T47D (cell line): ENCODE measurements around the gene PTPN21.

Source experiments
- DNase-seq, 2 experiments: peaks; one replicate each; pipeline versions ENCODE4 v3.0.0 to v3.0.0-alpha.2; 2011 to 2012; ENCODE audit warnings: low read depth in 1 of 2, low spot score in 1 of 2
- JUND ChIP-seq: IDR thresholded peaks from 2 replicates; pipeline ENCODE4 v1.6.1; 2012; ENCODE audit warnings: low read depth
- in situ Hi-C: cut with HindIII; loops from 2 replicates; pipeline ENCODE4 v1.10.0; 2016; ENCODE audit warnings: low sequenced_read_pairs, low pct_unique_long_range_greater_than_20kb

The PTPN21 gene

DNA sequence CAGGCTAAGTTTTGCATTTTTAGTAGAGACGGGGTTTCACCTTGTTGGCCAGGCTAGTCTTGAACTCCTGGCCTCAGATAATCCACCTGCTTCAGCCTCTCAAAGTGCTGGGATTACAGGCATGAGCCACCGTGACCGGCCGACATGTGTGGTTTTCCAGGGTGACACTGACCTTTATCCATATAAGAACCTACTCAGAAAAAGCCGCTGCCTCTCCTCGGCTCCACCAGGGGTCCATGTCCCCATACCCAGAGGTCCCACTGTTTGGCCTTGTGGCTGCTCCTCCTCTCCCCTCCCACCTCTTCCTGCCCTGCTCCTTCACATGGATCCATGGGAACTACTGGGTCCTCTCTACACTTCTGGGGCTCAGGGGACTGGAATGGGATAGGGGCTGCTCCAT, 64.6 kb downstream of the PTPN21 start:
- TF ChIP-seq JUND = no peak
- no peak for DNase-seq
- in situ Hi-C loops = no loop called here

DNA sequence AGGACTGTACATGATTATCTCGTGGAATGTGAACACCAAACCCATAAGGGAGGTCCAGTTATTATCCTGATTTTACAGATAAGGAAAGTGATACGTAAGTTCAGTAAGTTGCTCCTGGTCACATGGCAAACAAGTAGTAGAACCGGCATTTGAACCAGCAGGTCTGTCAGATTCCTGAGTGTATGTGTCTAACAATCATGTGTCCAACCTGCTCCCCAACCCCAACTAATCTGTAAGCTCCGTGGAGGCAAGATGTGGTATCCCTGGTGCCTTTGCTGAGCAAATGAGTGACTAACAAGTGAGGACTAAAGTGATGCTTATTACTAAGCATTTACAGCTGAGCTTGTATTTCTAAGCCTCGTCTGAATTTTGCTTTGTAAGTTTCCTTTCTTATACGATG, 65.9 kb downstream of the PTPN21 start:
- in situ Hi-C loops = no loop called here
- no peak for TF ChIP-seq JUND
- peak in 1 of 2 experiments; percentile 27 for DNase-seq

DNA sequence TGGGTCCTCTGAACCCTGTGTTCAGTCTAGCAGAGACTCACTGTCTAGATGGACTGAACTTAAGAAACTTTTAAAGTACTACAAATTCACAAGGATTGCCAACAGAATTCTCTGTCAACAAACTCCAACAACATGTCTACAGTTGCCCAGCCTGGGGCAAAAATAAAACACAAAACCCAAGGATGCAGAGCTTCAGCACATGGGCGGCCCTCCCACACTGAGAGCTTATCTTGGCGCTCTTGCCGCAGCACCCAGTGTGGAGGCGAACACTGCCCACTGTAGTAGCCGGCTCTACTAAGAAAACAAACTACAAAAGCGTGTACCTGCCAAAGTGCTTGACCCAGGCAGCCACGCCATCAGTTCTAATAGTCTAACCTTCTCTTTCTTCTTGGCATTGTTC, 66.7 kb downstream of the PTPN21 start:
- TF ChIP-seq JUND = no peak
- DNase-seq = peak in 1 of 2 experiments; percentile 60
- in situ Hi-C loops = no loop called here

DNA sequence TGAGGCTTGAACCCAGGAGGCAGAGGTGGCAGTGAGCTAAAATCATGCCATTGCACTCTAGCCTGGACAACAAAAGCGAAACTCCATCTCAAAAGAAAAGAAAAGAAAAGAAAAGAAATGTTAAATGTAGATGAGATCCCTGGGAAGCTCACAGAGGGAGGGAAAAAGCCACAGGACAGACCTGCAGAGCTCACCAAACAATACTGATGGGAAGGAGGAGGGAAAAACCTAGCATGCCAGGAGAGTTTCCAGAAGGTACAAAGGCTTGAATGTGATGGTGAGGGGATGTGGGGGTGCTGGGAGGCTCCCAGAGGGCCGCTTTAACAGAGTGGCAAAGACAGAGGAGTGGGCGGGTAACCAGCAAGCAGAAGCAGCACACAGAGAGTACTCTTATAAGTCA, 72.3 kb downstream of the PTPN21 start:
- TF ChIP-seq JUND = no peak
- in situ Hi-C loops = no loop called here
- no peak for DNase-seq

DNA sequence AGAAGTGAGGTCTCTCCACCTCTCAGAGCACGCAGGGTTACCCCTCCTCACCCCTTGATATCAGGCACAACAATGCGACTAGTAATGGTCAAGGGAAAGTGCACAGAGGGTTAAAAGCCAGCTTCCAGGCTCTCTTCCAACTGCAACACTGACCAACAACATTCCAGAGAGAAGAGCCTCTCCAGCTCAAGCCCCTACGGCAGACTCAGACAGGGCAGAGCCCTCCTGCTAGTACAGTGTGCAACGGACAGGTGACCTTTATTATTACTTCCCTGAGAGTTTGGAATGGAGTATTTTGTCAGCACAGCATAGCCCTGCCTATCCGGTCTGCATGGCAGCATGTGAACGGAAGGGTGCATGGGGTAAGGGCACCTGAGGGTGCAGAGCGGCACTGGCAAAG, 73.0 kb downstream of the PTPN21 start:
- no peak for DNase-seq
- no peak for TF ChIP-seq JUND
- in situ Hi-C loops = no loop called here

DNA sequence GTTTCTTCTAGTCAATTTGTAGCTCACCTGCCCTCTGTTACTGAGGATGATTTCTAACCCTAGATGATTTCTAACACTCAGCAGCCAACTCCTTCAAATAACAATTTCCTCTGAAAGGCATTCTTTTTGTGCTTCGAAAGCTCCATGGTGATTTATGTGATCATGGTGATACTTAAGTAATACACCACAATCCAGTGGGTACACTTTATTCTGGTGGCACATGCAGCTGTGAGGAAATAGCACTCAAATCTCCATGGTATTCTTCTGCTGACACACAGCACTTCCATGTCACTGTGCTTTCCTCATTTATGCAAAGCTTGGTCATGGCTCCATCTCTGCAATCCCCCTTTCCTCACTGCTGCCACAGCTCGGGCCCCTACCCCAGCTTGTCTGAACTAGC, 73.7 kb downstream of the PTPN21 start:
- TF ChIP-seq JUND = no peak

DNA sequence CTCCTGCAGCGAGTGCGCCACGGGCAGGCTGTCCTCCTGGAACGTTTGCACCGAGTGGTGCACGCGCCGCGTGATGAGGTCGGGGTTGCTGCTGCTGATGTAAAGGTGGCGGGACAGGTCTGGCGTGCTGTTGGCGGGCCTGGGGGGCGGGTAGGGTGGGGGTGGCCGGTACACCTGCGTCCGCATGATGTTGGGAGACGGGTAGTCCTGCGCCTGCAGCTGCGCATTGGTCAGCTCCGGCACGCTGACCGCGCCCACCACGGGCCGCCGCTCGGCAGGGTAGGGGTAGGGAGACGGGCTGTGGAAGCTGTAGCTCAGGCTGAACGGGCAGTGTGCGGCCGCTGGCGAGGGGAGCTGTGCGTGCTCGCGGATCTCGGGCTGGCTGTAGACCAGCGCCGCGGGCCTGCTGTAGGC, 75.2 kb downstream of the PTPN21 start:
- in situ Hi-C loops = no loop called here
- no peak for DNase-seq
- no peak for TF ChIP-seq JUND

More for the DNA sequence above, 73.7 kb downstream of the PTPN21 start:
- DNase-seq = no peak
- in situ Hi-C loops = no loop called here

DNA sequence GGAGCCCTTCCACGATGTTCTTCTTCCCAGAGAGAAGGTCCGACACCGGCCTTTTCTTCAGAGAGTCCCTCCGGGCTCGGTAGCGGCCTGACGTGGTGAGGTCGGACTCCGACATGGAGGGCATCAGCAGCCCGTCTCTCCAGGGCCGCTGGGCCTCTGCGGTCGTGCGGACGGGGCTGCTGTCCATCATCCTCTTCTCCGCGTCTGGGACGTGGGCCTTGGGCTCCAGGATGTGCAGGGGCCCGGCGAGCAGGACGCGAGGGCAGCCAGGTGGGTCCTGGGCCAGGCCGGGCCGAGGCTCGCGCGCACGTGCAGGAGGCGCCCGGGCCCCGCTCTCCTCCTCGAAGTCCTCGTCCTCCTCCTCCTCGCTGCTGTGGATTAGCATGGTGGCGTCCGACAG, 75.9 kb downstream of the PTPN21 start:
- no peak for TF ChIP-seq JUND
- in situ Hi-C loops = no loop called here

DNA sequence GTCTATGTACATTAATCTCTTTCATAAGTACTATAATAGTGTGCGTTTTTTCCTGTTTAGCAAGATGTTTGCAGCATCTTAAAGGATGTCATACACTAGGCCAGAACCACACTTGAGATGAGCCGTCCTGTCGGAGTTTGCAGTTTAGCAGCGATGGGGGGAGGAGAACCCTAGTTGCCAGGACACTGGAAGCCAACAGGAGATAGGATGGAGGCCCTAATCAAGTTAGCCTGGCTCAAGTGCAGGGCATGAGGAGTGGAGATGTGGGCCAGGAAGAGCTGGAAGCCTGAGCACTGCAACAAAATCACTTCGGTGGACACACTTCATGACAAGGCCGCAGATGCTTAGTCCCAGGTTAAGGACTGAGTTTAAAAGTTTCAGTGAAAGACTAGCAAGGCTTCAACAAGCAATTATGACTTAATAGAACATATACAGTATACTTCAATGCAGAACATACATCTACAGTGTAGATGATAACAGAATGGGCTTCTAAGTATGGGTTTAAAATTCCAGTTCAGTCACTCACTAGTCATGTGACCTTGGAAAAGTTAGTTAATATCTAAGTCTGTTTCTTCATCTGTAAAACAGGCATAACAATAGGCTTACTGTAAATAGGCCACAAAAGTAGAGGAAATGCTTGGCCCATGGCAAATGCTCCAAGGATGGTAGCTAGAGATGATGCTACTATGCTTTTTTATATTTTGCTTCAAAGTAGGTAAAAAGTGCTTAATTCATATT, 77.1 kb downstream of the PTPN21 start:
- TF ChIP-seq JUND = no peak
- in situ Hi-C loops = no loop called here
- DNase-seq = no peak

More for the DNA sequence above, 75.9 kb downstream of the PTPN21 start:
- no peak for DNase-seq

DNA sequence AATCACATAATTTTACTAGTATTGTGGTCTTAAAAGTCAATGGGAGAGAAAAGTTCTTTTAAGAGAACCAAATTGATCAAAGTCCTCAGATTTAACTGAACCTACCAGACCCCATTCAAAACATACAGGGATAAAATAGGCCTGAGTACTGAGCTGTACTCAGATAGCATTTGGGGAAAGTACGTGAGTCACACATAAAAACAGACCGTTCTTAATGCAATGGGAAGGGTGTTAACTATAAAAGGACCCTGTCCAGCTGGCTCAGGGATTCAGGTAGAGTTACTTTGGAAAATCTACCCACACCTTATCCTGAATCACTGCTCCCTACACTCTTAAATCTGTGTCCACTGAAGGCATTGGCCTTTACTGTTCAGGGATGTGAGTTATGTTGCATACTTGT, 78.0 kb downstream of the PTPN21 start:
- no peak for TF ChIP-seq JUND
- DNase-seq = no peak
- in situ Hi-C loops = no loop called here

DNA sequence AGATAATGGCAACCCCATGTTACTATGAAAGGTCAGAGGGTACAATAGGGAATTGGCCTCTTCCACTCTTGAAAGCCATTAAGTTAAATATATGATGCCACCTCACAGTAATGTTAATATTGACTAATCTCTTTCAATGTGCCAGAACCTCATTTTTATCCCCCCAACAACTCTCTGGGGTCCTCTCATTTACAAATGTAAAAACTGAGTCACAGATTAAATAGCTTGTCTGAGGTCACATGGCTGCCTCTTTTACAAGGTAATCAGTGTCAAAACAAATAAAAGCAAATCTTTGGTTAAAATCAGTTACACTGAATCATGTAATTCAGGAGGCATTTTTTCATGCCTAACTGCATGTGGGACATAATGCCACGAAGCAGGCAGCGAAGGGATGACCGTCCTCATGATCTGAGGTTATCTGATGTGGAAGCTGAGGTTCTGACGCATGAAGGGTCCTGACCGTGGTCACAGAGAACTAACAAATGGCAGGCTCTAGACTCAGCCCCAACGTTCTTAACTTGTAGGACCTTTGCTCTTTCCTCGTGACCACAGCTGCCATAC, 78.5 kb downstream of the PTPN21 start:
- no peak for DNase-seq
- no peak for TF ChIP-seq JUND
- in situ Hi-C loops = no loop called here

DNA sequence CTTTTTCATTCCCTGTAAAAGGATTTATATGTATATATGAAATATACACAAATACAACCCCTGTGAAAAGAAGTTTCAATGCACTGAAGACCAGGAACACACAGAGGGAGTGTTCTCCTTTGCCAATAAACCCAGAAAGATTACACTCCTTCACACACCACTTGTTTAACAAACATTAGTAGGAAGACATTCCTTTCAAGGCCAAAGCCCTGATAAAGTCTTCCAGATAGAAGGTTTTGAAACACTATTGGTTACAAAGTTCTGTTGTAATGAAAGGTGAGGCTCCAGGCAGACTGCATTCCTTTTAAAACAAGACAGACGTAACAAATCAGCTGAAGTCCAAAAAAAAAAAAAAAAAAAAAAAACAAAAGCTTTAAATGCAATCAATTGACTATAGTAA, 81.0 kb downstream of the PTPN21 start:
- TF ChIP-seq JUND = no peak
- no peak for DNase-seq
- in situ Hi-C loops = no loop called here

DNA sequence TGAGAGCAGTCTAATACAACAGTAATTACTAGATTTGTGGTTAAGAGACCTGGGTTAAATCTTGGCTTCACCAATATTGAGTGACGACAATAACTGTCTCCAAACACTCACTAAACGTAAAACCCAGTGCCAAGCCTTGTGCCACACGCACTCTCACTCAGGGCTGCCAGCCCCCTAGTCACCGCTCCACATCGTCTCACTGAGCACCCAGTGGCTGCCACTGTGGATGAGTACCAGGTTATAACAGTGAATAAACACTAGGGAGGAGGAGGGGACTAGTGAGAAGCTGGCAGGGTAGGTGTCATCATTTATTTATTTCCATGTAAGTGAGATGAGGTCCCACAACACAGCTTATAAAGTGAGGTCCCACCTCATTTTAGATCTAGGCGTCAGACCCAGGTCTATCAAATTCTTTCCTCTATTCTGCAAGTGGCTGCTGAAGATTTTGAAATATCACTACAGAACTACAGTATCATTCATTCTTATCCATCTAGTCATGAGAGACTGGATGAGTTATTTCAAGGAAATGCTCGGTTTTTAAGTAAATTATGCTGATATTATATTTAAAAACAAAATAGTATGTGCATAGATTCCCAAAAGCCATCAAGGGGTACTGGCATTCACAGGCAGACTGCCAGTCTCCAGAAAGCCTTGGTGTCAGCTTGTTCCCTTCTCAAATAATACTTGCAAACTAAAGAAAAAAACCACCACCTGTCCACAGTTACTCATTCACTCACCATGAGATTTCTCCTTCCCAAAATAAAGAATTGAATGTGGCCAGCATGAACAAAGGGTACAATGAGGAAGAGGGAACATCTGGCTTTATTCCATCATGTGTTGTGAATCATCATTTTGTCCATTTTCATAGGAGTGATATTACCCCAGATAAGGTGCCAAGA, 84.0 kb downstream of the PTPN21 start:
- in situ Hi-C loops = no loop called here
- TF ChIP-seq JUND = no peak
- DNase-seq = no peak

DNA sequence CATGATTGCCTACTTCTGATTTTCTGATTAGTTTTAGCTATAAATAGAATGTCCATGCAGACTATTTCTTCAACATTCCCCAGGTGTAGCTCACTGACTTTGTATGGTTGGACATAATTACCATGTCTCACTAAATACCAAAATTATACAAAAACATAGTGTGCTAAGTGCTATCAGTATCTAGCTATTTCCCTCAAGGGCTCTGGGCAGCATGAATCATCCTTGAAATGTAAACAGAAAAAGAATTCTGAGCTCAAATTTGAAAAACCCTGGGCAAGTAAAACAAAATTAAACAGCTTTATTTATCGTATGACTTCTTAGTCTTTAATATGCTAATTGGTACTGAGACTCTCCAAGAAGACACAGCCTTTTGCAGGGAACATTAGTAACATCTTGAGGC, 86.4 kb downstream of the PTPN21 start:
- in situ Hi-C loops = no loop called here
- TF ChIP-seq JUND = peak; percentile 31; the same call in 1 of the 2 replicates
- no peak for DNase-seq
